D721Med (cell line): ENCODE results near the gene MED25.

ENCODE experiments used
- DNase-seq: peaks from one replicate; pipeline ENCODE4 v3.0.0; 2011; ENCODE audit warnings: low spot score; ENCODE audit not compliant: insufficient read length
- FAIRE-seq: peaks from 2 replicates; lab custom pipeline; 2011; peaks lifted over from hg19 to GRCh38; lab: Jason Lieb, UNC
- CTCF ChIP-seq: IDR thresholded peaks from 2 replicates; pipeline ENCODE4 v1.5.1; 2012; ENCODE audit warnings: mild to moderate bottlenecking, control low read depth; ENCODE audit not compliant: insufficient read depth; ENCODE audit errors: missing control alignments

The MED25 gene

GRCh38 chr19:49808711-49809159 lies 9.4 kb upstream of the MED25 start:
- DNase-seq (peak; percentile 75), FAIRE-seq (no peak)
- no peak for TF ChIP-seq CTCF

GRCh38 chr19:49809160-49809940 lies 8.7 kb upstream of the MED25 start:
- TF ChIP-seq CTCF, result no peak
- DNase-seq (no peak), FAIRE-seq (no peak)

- FAIRE-seq, result no peak
- no peak for TF ChIP-seq CTCF
- DNase-seq, result no peak
Observed at GRCh38 chr19:49809941-49810389, 8.1 kb upstream of the MED25 start.

- no peak for TF ChIP-seq CTCF
- FAIRE-seq, result no peak
Observed at GRCh38 chr19:49811328-49811727, 6.8 kb upstream of the MED25 start.

GRCh38 chr19:49812452-49812996 lies 5.6 kb upstream of the MED25 start:
- TF ChIP-seq CTCF, result no peak
- DNase-seq (no peak), FAIRE-seq (no peak)

More at GRCh38 chr19:49811328-49811727, 6.8 kb upstream of the MED25 start:
- no peak for DNase-seq

GRCh38 chr19:49812997-49813861 lies 4.9 kb upstream of the MED25 start, which contains the start of gene FUZ:
TSS of gene FUZ (minus strand) at chr19:49813292. CDS start at chr19:49813106, 186 bp downstream.
- peak; percentile 46 for TF ChIP-seq CTCF
- peak; percentile 98 for DNase-seq
- peak; percentile 87 for FAIRE-seq
